Astrocyte of the cerebellum (primary cell): ENCODE results near the gene PSMD3.

Experiments
- DNase-seq: peaks from one replicate; pipeline ENCODE4 v3.0.0-alpha.2; 2011; ENCODE audit warnings: low read depth
- H3K4me3 ChIP-seq: 2 replicates; pipeline ENCODE4 v1.5.1; 2011; ENCODE audit warnings: mild to moderate bottlenecking, low read depth, low read length, moderate library complexity
- in situ Hi-C: cut with HindIII; loops from 2 replicates; pipeline ENCODE4 v1.10.0; 2017; ENCODE audit warnings: low sequenced_read_pairs
- TF ChIP-seq, protein P1 (sequence below): IDR thresholded peaks from 2 replicates; pipeline ENCODE4 v1.5.1; 2012; ENCODE audit warnings: low read length, low read depth, moderate library complexity, mild to moderate bottlenecking; ENCODE audit errors: missing control alignments

The PSMD3 gene

DNA sequence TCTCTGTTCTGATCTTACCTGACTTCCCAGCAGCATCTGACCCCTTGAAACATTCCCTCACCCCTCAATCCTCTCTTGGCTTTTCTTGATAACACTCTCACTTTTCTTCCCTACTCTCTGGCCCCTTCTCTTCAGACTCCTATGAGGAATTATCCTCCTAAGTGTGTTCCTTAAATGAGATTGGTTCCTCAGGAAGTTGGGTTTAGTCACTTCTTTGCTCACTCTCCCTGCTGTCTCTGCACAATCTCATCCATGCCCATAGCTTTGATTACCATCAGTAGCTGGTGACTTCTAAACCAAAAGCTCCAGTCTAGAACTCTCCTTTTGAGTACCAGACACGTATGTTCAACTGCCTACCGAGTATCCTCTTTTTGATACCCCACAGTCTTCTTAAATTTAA is 60.6 kb downstream of the PSMD3 start:
- in situ Hi-C loops, result no loop called here
- TF ChIP-seq, protein P1, sequence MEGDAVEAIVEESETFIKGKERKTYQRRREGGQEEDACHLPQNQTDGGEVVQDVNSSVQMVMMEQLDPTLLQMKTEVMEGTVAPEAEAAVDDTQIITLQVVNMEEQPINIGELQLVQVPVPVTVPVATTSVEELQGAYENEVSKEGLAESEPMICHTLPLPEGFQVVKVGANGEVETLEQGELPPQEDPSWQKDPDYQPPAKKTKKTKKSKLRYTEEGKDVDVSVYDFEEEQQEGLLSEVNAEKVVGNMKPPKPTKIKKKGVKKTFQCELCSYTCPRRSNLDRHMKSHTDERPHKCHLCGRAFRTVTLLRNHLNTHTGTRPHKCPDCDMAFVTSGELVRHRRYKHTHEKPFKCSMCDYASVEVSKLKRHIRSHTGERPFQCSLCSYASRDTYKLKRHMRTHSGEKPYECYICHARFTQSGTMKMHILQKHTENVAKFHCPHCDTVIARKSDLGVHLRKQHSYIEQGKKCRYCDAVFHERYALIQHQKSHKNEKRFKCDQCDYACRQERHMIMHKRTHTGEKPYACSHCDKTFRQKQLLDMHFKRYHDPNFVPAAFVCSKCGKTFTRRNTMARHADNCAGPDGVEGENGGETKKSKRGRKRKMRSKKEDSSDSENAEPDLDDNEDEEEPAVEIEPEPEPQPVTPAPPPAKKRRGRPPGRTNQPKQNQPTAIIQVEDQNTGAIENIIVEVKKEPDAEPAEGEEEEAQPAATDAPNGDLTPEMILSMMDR, result no peak
- no peak for DNase-seq
- no peak overlapping the region for H3K4me3 ChIP-seq
